ENCODE data around the gene ZNF117.

DNA sequence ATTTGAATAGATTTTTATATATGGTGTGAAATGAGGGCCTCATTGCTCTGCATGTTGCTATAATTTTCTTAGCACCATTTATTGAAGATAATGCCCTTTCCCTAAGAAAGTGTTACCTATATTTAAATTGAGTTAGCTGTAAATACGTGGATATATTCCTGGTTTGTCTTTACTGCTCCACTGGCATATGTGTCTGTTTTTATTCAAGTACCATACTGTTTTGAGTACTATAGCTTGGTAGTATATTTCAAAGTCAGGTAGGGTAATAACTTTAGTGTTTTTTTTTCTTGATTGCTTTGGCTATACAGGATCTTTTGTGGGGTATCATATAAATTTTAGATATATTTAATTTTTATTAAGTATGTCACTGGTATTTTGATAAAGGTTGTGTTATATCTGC, 56.4 kb downstream of the ZNF117 start:
- TF ChIP-seq, protein P1, sequence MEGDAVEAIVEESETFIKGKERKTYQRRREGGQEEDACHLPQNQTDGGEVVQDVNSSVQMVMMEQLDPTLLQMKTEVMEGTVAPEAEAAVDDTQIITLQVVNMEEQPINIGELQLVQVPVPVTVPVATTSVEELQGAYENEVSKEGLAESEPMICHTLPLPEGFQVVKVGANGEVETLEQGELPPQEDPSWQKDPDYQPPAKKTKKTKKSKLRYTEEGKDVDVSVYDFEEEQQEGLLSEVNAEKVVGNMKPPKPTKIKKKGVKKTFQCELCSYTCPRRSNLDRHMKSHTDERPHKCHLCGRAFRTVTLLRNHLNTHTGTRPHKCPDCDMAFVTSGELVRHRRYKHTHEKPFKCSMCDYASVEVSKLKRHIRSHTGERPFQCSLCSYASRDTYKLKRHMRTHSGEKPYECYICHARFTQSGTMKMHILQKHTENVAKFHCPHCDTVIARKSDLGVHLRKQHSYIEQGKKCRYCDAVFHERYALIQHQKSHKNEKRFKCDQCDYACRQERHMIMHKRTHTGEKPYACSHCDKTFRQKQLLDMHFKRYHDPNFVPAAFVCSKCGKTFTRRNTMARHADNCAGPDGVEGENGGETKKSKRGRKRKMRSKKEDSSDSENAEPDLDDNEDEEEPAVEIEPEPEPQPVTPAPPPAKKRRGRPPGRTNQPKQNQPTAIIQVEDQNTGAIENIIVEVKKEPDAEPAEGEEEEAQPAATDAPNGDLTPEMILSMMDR (IDR thresholded peaks at IDR 0.05): no peak
- TF ChIP-seq POLR2A (IDR thresholded peaks at IDR 0.05): no peak
- no peak for TF ChIP-seq EP300 (IDR thresholded peaks at IDR 0.05)
